ENCODE results near the gene RORC.

DNA sequence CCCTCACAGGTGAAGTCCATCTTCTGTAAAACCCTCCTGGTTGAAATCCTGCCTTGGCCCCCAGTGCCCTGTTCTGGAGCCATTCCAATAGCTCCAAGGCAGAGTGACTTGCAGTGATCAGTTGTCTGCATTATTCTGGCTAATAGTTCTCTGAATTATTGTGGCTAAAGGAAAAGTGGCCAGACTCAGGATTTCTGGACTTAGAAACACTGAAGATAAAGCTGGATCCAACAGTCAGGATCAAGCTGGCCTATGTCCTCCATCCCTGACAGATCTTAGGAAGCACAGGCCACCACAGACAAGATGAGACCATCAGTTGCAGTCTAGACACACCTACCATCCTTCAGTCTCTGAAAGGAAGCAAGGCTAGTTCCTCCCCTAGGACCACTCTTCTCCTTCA, 8.8 kb upstream of the RORC start:
- TF ChIP-seq, protein P1, sequence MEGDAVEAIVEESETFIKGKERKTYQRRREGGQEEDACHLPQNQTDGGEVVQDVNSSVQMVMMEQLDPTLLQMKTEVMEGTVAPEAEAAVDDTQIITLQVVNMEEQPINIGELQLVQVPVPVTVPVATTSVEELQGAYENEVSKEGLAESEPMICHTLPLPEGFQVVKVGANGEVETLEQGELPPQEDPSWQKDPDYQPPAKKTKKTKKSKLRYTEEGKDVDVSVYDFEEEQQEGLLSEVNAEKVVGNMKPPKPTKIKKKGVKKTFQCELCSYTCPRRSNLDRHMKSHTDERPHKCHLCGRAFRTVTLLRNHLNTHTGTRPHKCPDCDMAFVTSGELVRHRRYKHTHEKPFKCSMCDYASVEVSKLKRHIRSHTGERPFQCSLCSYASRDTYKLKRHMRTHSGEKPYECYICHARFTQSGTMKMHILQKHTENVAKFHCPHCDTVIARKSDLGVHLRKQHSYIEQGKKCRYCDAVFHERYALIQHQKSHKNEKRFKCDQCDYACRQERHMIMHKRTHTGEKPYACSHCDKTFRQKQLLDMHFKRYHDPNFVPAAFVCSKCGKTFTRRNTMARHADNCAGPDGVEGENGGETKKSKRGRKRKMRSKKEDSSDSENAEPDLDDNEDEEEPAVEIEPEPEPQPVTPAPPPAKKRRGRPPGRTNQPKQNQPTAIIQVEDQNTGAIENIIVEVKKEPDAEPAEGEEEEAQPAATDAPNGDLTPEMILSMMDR (conservative IDR thresholded peaks at IDR 0.05 in 1 of 2, IDR thresholded peaks at IDR 0.05 in 1 of 2; ENCODE audit: low read depth in 1 of 2, low read length in 2 of 2): no peak
- TF ChIP-seq EZH2 (IDR thresholded peaks at IDR 0.05; ENCODE audit: low read length, missing control alignments): no peak

Data from fibroblast of lung (primary cell).